SU-DHL-6 (cell line): ENCODE measurements around the gene FBXL15.

Experiments
- CTCF ChIP-seq: fragments of 200-600 bp; sonication (generic); IDR thresholded peaks from one replicate; pipeline ENCODE4 v1.5.1; 2017; ENCODE audit warnings: antibody characterized with exemption, mild to moderate bottlenecking, low read length, moderate library complexity; ENCODE audit not compliant: insufficient read depth, poor library complexity, severe bottlenecking
- EZH2phosphoT487 ChIP-seq: fragments of 200-600 bp; sonication (generic), shearing (Covaris generic); conservative IDR thresholded peaks from 2 replicates; pipeline ENCODE4 v1.6.1; 2018; ENCODE audit warnings: mild to moderate bottlenecking, antibody characterized with exemption, low read length, moderate library complexity, mixed read lengths

GRCh38 chr10:102392306-102392705 lies 28.3 kb upstream of the FBXL15 start:
- TF ChIP-seq CTCF (no peak), EZH2phosphoT487 (no peak)
